GM21717 (cell line): ENCODE results near the gene PTPRA.
"Not testable (repeated sequence)": the region's sequence is repeated elsewhere in the genome, so short reads cannot be mapped to it uniquely, and the experiment has no call there.

Experiments used
- ATAC-seq: cut with Tn5 transposase; IDR thresholded peaks from one replicate; pipeline ENCODE4 v1.9.1; 2021; ENCODE audit warnings: mild to moderate bottlenecking, moderate library complexity; ENCODE audit not compliant: unreplicated experiment

The PTPRA gene

GRCh38 chr20:2873010-2873746, at the start of gene PTPRA:
TSS of gene PTPRA (plus strand) at chr20:2873481. CDS start at chr20:2964278, 90,797 bp downstream.
- ATAC-seq: peak; percentile 87

- ATAC-seq: no peak
These were observed 47.5 kb upstream of the PTPRA start for GRCh38 chr20:2825761-2826160.

GRCh38 chr20:2826655-2827054, 46.6 kb upstream of the PTPRA start:
- ATAC-seq: no peak

- ATAC-seq: no peak
These were observed 43.9 kb upstream of the PTPRA start for GRCh38 chr20:2829376-2829775.

- not testable (repeated sequence) for ATAC-seq
These were observed 42.1 kb upstream of the PTPRA start for GRCh38 chr20:2831206-2831605.

GRCh38 chr20:2833761-2834160, 39.5 kb upstream of the PTPRA start:
- ATAC-seq: no peak

- no peak for ATAC-seq
These were observed 38.7 kb upstream of the PTPRA start for GRCh38 chr20:2834401-2835110.

GRCh38 chr20:2835331-2835796, 37.9 kb upstream of the PTPRA start:
- no peak for ATAC-seq

- ATAC-seq: no peak
These were observed 37.2 kb upstream of the PTPRA start for GRCh38 chr20:2836035-2836434.

- ATAC-seq: no peak
These were observed 35.9 kb upstream of the PTPRA start for GRCh38 chr20:2837221-2837960.

GRCh38 chr20:2838170-2838797, 35.0 kb upstream of the PTPRA start:
- no peak for ATAC-seq

- no peak for ATAC-seq
These were observed 34.2 kb upstream of the PTPRA start for GRCh38 chr20:2838847-2839671.

- ATAC-seq: no peak
These were observed 33.5 kb upstream of the PTPRA start for GRCh38 chr20:2839732-2840137.

- peak; percentile 93 for ATAC-seq
These were observed 32.9 kb upstream of the PTPRA start, which contains the start of the genes PCED1A and VPS16 for GRCh38 chr20:2840138-2840966. TSS of gene PCED1A (minus strand) at chr20:2840655. CDS start at chr20:2839912, 743 bp downstream. TSS of gene VPS16 (plus strand) at chr20:2840745. CDS start at chr20:2840775, 30 bp downstream.

- peak; percentile 43 for ATAC-seq
These were observed 32.2 kb upstream of the PTPRA start for GRCh38 chr20:2840967-2841531.

- ATAC-seq: no peak
These were observed 27.7 kb upstream of the PTPRA start for GRCh38 chr20:2845607-2846006.

- no peak for ATAC-seq
These were observed 26.6 kb upstream of the PTPRA start for GRCh38 chr20:2846698-2847097.

- ATAC-seq: no peak
These were observed 25.5 kb upstream of the PTPRA start for GRCh38 chr20:2847802-2848201.

GRCh38 chr20:2849529-2849928, 23.8 kb upstream of the PTPRA start:
- no peak for ATAC-seq
